WTC11 (cell line): ENCODE data around the gene PPP1R16B.

ENCODE experiments used
- TEAD1 ChIP-seq: sonication (generic); formaldehyde crosslinking; IDR thresholded peaks from 2 replicates; pipeline ENCODE4 v1.8.0; 2022; ENCODE audit warnings: mild to moderate bottlenecking, missing genetic modification reagents
- TEAD4 ChIP-seq: sonication (generic); formaldehyde crosslinking; IDR thresholded peaks from 2 replicates; pipeline ENCODE4 v1.8.0; 2022; ENCODE audit warnings: mild to moderate bottlenecking, missing genetic modification reagents
- TF ChIP-seq, protein P1 (sequence below): fragments of 200-600 bp; IDR thresholded peaks from 2 replicates; pipeline ENCODE4 v1.8.0; 2022; ENCODE audit warnings: antibody characterized with exemption

- TF ChIP-seq TEAD4 (no peak), TEAD1 (no peak)
- TF ChIP-seq, protein P1, sequence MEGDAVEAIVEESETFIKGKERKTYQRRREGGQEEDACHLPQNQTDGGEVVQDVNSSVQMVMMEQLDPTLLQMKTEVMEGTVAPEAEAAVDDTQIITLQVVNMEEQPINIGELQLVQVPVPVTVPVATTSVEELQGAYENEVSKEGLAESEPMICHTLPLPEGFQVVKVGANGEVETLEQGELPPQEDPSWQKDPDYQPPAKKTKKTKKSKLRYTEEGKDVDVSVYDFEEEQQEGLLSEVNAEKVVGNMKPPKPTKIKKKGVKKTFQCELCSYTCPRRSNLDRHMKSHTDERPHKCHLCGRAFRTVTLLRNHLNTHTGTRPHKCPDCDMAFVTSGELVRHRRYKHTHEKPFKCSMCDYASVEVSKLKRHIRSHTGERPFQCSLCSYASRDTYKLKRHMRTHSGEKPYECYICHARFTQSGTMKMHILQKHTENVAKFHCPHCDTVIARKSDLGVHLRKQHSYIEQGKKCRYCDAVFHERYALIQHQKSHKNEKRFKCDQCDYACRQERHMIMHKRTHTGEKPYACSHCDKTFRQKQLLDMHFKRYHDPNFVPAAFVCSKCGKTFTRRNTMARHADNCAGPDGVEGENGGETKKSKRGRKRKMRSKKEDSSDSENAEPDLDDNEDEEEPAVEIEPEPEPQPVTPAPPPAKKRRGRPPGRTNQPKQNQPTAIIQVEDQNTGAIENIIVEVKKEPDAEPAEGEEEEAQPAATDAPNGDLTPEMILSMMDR = no peak
These were observed 34.1 kb downstream of the PPP1R16B start for GRCh38 chr20:38839563-38839962.
